PC-3 (cell line): ENCODE data around the gene THNSL1. TPM values are rescaled to one million over a fixed set of nuclear protein-coding genes. Genes with fewer than 3 reads are reported as not detected.
"Not testable (repeated sequence)": the region's sequence is repeated elsewhere in the genome, so short reads cannot be mapped to it uniquely, and the experiment has no call there.

Experiments
- ATAC-seq: fragments of 200-7000 bp; cut with Tn5 transposase; 2 replicates; pipeline ENCODE4 v1.9.1; 2020; ENCODE audit warnings: mild to moderate bottlenecking, moderate library complexity
- BruUV-seq: library from RNA; stranded (reverse); fragments of 400-500 nt; replicated peaks from 2 replicates; lab custom pipeline; 2021; lab: Mats Ljungman, UMichigan
- CTCF ChIA-PET: fragments of 300-600 bp; sonication (Branson Sonifier 250); formaldehyde crosslinking; loops from one replicate; lab custom pipeline; 2022; ENCODE audit warnings: antibody characterized with exemption; lab: Charles Lee
- POLR2A ChIA-PET: fragments of 300-600 bp; sonication (Branson Sonifier 250); formaldehyde crosslinking; loops from one replicate; lab custom pipeline; 2022; ENCODE audit warnings: antibody characterized with exemption; ENCODE audit not compliant: unreplicated experiment; lab: Charles Lee
- DNase-seq: peaks from one replicate; pipeline ENCODE4 v3.0.0-alpha.2; 2015
- H2AFZ ChIP-seq: fragments of 300-600 bp; sonication (generic); 2 replicates; pipeline ENCODE4 v1.6.0; 2016; ENCODE audit warnings: antibody characterized with exemption, low read length
- H3F3A ChIP-seq: fragments of 300-600 bp; sonication (generic); one replicate; pipeline ENCODE4 v1.6.0; 2017; ENCODE audit warnings: antibody characterized with exemption, low read length, control low read depth, mild to moderate bottlenecking; ENCODE audit not compliant: unreplicated experiment
- H3K27ac ChIP-seq: fragments of 300-600 bp; sonication (generic); 2 replicates; pipeline ENCODE4 v1.5.1; 2016; ENCODE audit warnings: mild to moderate bottlenecking, low read length
- H3K27me3 ChIP-seq: fragments of 300-600 bp; sonication (generic); 2 replicates; pipeline ENCODE4 v1.6.1; 2016; ENCODE audit warnings: low read length, mixed read lengths
- H3K36me3 ChIP-seq: fragments of 300-600 bp; sonication (generic); 2 replicates; pipeline ENCODE4 v1.6.1; 2016; ENCODE audit warnings: low read depth, mixed run types, low read length, mixed read lengths
- H3K4me1 ChIP-seq: fragments of 300-600 bp; sonication (generic); 2 replicates; pipeline ENCODE4 v1.5.1; 2016; ENCODE audit warnings: low read length; ENCODE audit not compliant: insufficient read depth
- H3K4me2 ChIP-seq: fragments of 300-600 bp; sonication (generic); 2 replicates; pipeline ENCODE4 v1.6.0; 2016; ENCODE audit warnings: low read length
- H3K4me3 ChIP-seq: fragments of 300-600 bp; sonication (generic); 2 replicates; pipeline ENCODE4 v1.5.1; 2016; ENCODE audit warnings: mild to moderate bottlenecking, low read length, mixed read lengths
- H3K79me2 ChIP-seq: fragments of 300-600 bp; sonication (generic); 2 replicates; pipeline ENCODE4 v1.6.1; 2017; ENCODE audit warnings: low read length, mixed read lengths
- H3K9ac ChIP-seq: fragments of 300-600 bp; sonication (generic); 2 replicates; pipeline ENCODE4 v1.6.0; 2016; ENCODE audit warnings: mild to moderate bottlenecking, low read length
- H3K9me2 ChIP-seq: fragments of 300-600 bp; sonication (generic); replicated peaks from 2 replicates; pipeline ENCODE4 v1.6.1; 2016; ENCODE audit warnings: mixed run types, low read length, mixed read lengths
- H3K9me3 ChIP-seq: fragments of 300-600 bp; sonication (generic); 2 replicates; pipeline ENCODE4 v1.6.1; 2016; ENCODE audit warnings: low read length, mixed read lengths
- H4K20me1 ChIP-seq: fragments of 300-600 bp; sonication (generic); 2 replicates; pipeline ENCODE4 v1.6.1; 2016; ENCODE audit warnings: low read length, mixed read lengths
- CTCF ChIP-seq: fragments of 300-600 bp; sonication (generic); conservative IDR thresholded peaks from 2 replicates; pipeline ENCODE4 v1.5.1; 2017; ENCODE audit warnings: antibody characterized with exemption, low read depth, mild to moderate bottlenecking, low read length
- EZH2 ChIP-seq: fragments of 300-600 bp; sonication (generic); IDR thresholded peaks from one replicate; pipeline ENCODE4 v1.6.1; 2017; ENCODE audit warnings: antibody characterized with exemption, mild to moderate bottlenecking, low read length; ENCODE audit not compliant: unreplicated experiment
- EZH2phosphoT487 ChIP-seq: fragments of 300-600 bp; sonication (generic); IDR thresholded peaks from 2 replicates; pipeline ENCODE4 v1.6.1; 2018; ENCODE audit warnings: mild to moderate bottlenecking, antibody characterized with exemption, low read length, borderline replicate concordance
- intact Hi-C: fragments of 100-400 bp; cut with micrococcal nuclease; formaldehyde crosslinking; loops from 2 replicates; pipeline ENCODE4 v1.9.0; 2023
- total RNA-seq: library from RNA; depleted of rRNA; stranded (reverse); fragments of >200 nt; gene quantifications from 2 replicates; pipeline ENCODE4 v1.2.3, GENCODE V29; 2014

THNSL1 gene
- total RNA-seq, 1 experiment from 2014 or later: 2.7 TPM

- Histone ChIP-seq H3K79me2 (no peaks in the 10 kb centered on the region), H3K4me2 (no peak overlapping the region), H3K9ac (no peak overlapping the region), H3K36me3 (no peaks in the 10 kb centered on the region), H3K9me2 (no peaks in the 10 kb centered on the region), H3F3A (no peaks in the 10 kb centered on the region), H2AFZ (no peak overlapping the region), H3K9me3 (no peaks in the 10 kb centered on the region), H4K20me1 (no peaks in the 10 kb centered on the region), H3K27me3 (no peaks in the 10 kb centered on the region), H3K4me1 (no peaks in the 10 kb centered on the region), H3K4me3 (no peak overlapping the region), H3K27ac (no peak overlapping the region)
- no TSS peak for BruUV-seq
- ChIA-PET CTCF (interaction anchor here (0.7 kb wide), 1 partner anchor 236 kb away, joined by 3 read pairs; no protein-coding TSS in a partner anchor), POLR2A (no interaction called here)
- TF ChIP-seq EZH2 (no peak), EZH2phosphoT487 (no peak), CTCF (no peak)
- ATAC-seq (no peak), DNase-seq (no peak)
- intact Hi-C loops: no loop called here
Measured at GRCh38 chr10:24998044-24998443, 18.4 kb upstream of the THNSL1 start.

- H3K9me3 ChIP-seq, H3K9ac ChIP-seq, H3K79me2 ChIP-seq, H3K4me1 ChIP-seq, H3K4me2 ChIP-seq, H3F3A ChIP-seq, ATAC-seq, H3K36me3 ChIP-seq, intact Hi-C loops, CTCF ChIA-PET, POLR2A ChIA-PET, DNase-seq, BruUV-seq, H3K27me3 ChIP-seq, H3K9me2 ChIP-seq, H3K27ac ChIP-seq, H2AFZ ChIP-seq, H3K4me3 ChIP-seq, H4K20me1 ChIP-seq: not testable (repeated sequence)
Measured at GRCh38 chr10:25011591-25011990, 4.8 kb upstream of the THNSL1 start.

- Histone ChIP-seq H3K79me2 (peaks cover 9% of the 10 kb centered on the region), H3K36me3 (no peaks in the 10 kb centered on the region), H3K4me1 (peaks cover 19% of the 10 kb centered on the region), H3K4me2 (no peak overlapping the region), H4K20me1 (no peaks in the 10 kb centered on the region), H3F3A (no peaks in the 10 kb centered on the region), H3K9me2 (no peaks in the 10 kb centered on the region), H3K9me3 (no peaks in the 10 kb centered on the region), H3K4me3 (no peak overlapping the region), H3K27me3 (no peaks in the 10 kb centered on the region), H2AFZ (no peak overlapping the region), H3K9ac (no peak overlapping the region), H3K27ac (no peak overlapping the region)
- BruUV-seq: no TSS peak
- intact Hi-C loops: no loop called here
- POLR2A ChIA-PET: no interaction called here
- ATAC-seq (no peak), DNase-seq (no peak)
- TF ChIP-seq EZH2phosphoT487: no peak
- TF ChIP-seq EZH2: no peak
- TF ChIP-seq CTCF: no peak
- CTCF ChIA-PET: no interaction called here
Measured at GRCh38 chr10:25014579-25014978, 1.8 kb upstream of the THNSL1 start.
